ENCODE results near the gene RBFA.

The RBFA gene, protein sequence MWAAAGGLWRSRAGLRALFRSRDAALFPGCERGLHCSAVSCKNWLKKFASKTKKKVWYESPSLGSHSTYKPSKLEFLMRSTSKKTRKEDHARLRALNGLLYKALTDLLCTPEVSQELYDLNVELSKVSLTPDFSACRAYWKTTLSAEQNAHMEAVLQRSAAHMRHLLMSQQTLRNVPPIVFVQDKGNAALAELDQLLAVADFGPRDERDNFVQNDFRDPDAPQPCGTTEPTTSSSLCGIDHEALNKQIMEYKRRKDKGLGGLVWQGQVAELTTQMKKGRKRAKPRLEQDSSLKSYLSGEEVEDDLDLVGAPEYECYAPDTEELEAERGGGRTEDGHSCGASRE

DNA sequence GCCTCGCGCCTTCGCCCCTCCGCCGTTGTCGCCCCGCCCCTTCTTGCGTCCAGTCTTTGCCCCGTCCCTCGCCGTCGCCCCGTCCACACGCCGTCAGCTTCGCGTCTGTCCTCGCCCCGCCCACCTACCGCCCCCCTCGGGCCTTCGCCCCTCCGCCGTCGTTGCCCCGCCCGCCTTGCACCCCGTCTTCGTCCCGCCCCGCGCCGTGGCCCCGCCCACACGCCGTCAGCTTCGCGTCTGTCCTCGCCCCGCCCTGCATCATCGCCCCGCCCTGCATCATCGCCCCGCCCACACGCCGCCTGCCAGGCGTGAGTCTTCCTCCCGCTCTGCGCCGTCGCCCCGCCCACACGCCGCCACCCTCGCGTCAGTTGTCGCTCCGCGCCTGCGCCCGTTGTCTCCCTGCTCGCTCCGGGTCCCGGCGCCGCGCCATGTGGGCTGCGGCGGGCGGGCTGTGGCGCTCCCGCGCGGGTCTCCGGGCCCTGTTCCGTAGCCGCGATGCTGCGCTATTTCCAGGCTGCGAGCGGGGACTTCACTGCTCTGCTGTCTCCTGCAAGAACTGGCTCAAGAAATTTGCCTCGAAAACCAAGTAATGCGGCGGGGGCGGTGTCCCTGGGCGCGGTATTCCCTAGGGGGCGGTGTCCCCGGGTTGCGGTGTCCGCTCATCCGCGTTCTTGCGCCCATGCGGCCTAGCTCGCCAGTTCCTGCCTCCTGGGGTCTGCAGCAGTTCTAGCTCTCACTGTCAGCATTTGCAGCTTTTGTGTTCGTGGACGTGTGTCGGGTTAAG lies at the start of gene RBFA:
Gene RBFA, plus strand, starts transcription at position 367 of the 784 bp plus-strand sequence. Its CDS starts 62 bp downstream, at position 429.
- TF ChIP-seq, protein P1, sequence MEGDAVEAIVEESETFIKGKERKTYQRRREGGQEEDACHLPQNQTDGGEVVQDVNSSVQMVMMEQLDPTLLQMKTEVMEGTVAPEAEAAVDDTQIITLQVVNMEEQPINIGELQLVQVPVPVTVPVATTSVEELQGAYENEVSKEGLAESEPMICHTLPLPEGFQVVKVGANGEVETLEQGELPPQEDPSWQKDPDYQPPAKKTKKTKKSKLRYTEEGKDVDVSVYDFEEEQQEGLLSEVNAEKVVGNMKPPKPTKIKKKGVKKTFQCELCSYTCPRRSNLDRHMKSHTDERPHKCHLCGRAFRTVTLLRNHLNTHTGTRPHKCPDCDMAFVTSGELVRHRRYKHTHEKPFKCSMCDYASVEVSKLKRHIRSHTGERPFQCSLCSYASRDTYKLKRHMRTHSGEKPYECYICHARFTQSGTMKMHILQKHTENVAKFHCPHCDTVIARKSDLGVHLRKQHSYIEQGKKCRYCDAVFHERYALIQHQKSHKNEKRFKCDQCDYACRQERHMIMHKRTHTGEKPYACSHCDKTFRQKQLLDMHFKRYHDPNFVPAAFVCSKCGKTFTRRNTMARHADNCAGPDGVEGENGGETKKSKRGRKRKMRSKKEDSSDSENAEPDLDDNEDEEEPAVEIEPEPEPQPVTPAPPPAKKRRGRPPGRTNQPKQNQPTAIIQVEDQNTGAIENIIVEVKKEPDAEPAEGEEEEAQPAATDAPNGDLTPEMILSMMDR (IDR thresholded peaks at IDR 0.05), result peak; percentile 50

DNA sequence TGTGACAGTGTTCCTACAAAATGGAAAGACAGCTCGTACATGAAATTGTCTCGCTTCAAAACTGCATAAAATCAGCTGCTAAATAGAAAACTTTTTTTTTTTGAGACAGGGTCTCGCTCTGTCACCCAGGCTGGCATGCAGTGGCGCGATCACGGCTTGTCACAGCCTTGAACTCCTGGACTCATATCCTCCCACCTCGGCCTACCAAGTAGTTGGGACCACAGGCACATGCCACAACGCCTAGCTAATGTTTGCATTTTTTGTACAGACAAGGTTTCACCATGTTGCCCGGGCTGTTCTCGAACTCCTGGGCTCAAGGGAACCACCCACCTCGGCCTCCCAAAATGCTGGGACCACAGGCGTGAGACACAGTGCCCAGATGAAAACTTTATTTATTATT lies 49.1 kb upstream of the RBFA start:
- TF ChIP-seq, protein P1 (IDR thresholded peaks at IDR 0.05), result no peak

DNA sequence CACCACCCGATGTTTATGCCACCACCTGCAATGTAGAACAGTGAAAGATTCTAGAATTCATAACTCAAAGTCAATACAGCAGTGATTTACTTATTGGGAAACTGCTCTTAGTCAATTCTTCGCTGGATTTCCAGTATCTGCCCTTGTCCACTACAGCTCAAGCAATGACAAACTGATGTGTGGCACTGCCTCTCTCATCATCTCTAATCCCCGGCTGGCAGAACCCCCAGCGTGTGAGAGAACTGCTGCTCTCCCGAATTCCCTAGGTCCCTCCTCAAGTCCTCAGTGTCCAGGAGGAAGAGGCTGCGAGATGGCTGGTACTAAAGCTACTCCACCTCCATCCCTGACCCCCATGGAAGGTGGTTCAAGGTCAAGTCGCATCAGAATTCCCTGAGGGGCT lies 47.5 kb upstream of the RBFA start:
- TF ChIP-seq, protein P1 (IDR thresholded peaks at IDR 0.05), result no peak

DNA sequence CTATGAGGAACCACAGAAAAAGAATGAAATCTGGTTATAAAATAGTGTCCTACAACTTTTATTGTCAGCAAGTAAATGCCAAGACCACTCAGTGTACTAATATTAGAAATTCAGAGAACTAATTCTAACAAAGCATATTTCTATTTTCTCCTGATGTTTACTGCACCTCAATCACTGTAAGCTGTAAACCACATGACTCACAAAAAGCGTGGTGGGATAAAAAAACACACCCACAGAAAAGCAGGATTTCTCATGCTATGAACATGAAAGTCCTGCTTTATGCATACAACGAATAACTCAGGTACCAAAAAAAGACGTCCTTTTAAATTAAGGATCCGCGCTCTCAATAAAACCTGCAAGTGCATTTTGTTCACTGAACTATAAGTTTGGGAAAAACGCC lies 46.7 kb upstream of the RBFA start:
- TF ChIP-seq, protein P1 (IDR thresholded peaks at IDR 0.05), result no peak

DNA sequence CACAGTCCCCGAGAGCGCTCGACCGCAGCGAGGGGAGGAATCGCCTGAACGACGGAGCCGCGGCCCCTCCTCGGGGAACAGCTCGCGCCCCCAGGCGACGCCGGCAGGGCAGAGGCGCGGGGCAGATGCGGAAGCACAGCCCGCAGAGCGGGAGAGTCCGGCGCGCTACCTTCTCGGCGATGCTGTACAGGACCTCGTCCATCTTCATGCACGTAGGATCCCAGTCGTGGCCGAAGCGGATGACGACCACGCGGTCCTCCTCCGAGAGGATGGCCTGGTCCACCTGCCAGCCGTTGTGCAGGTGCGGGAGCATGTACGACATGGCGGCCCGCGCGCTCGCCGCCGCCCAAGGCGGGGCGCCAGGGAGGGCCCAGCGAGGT lies 46.2 kb upstream of the RBFA start:
- TF ChIP-seq, protein P1 (IDR thresholded peaks at IDR 0.05), result peak; percentile 41; the same call in 1 of the 2 replicates

DNA sequence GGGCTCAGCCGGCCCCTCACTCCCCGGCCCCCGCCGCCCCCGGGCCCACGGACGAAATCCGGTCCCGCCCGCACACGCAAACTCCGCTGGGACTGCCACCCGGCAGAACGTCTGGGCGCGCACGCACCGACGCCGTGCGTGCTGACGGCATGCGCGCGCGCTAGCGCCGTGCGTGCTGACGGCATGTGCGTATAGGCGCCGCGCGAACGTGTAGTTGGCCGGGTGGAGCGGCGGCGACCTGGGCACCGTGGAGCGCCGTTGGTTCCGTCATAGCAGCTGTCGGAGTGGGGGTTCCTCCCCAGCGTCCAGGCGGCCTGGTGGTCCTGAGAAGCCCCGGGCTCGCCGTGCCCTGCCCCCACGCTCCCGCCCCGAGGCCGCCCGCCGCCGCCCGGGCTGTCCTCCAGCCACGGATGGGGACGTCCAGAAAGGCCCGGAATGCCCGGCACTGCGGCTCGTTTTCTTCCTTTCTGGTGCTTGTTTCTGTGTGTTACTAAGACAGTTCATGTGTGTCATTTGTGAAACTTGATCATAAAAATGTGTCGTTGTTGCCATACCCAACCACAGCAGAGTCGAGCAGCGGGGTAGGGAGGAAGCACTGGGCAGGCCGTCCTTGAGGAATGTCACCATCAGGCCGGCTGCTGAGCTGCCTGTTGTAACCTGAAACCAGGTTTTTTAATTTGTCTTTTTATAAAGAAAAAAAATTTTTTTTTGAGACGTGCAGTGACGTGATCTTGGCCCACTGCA lies 45.6 kb upstream of the RBFA start, which contains the start of gene TXNL4A:
Gene TXNL4A, minus strand, starts transcription at position 113 of the 744 bp plus-strand sequence. CDS start 171 bp downstream, outside the sequence.
- TF ChIP-seq, protein P1 (IDR thresholded peaks at IDR 0.05), result no peak

DNA sequence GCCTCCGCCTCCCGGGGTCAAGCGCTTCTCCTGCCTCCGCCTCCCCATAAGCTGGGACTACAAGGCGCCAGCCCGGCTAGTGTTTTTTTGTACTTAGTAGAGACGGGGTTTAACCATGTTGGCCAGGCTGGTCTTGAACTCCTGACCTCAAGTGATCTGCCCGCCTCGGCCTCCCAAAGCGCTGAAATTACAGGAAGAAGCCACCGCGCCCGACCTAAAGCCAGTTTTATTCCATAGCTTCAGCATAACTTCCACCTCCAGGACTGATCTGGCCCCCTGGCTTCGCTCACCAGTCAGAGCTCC lies 45.1 kb upstream of the RBFA start:
- TF ChIP-seq, protein P1 (IDR thresholded peaks at IDR 0.05), result no peak

Measured in LNCAP (cell line).